ENCODE results near the gene CAMTA1. TPM values are rescaled to one million over a fixed set of nuclear protein-coding genes. Genes with fewer than 3 reads are reported as not detected.

CAMTA1 gene
- total RNA-seq, 1 experiment from 2014 or later = 102 TPM

DNA sequence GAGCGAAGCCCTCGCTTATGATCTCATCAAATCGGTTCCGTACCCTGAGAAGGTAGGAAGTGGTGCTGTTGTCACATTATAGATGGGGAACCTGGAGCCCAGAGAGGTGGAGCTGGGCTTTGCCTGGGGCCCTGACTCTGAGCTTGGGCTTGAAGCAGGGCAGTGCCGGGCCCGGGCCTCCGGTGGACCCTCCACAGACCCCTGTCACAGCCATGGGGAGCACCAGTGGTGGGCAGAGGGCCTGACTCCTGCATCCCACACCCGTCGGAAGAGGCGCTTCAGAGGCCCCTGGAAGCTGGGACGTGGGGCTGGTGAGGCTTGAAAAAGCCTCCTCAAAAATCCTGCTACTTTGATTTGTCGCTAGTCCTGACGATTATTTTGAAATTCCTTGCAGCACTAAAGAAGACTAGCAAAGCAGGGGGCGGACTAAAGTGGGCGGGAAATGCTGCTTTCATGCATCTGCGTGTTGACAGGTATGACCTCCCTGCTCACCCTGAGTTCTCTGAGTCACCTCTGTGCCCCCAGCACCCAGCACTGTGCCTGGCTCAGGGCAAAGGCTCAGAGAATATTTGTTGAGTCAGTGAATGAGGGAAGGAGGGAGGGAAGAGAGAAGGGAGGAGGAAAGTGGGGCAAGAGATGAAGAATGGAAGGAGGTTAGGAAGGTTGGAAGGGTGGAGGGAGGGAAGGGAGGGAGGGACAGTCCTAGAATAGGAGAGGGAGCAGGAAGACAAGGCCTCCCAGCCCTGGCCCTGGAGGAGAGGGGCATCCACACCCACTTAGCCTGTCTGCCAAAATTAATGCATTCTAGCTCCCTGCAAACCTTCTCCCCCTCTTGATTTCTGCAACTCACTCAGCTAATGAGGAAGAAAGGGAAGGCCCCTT, 723.0 kb downstream of the CAMTA1 start:
- DNase-seq (ENCODE audit: low read depth) = no peak
- in situ Hi-C loops (cut with HindIII; ENCODE audit: low pct_unique_long_range_greater_than_20kb, low sequenced_read_pairs) = no loop called here

DNA sequence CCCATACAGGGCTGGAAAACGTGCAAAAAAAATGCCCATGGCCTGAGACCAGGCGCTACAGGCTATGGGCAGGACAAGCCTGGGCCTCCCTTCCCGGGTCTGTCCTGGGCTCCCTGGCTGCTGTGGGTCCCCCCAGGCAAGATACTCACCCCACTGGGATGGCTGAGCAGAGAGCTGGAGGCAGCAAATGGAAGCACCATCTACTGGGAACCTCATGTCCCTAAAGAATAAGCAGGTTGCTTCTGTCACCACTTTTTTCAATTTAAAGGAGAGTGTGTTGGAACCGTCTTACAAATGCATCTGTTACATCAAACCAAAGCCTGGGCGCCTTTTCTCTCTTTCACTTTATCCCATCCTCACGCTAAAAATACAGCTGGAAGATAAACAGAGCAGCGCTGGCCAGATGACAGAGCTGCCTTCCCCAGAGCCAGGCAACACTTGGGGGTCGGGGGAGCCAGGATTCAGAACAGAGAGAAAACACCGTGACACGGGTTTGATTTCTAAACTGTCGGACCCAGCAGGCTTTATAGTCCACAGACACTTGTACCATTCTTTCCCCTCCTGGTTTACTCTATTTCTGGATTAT, 723.8 kb downstream of the CAMTA1 start:
- in situ Hi-C loops (cut with HindIII; ENCODE audit: low pct_unique_long_range_greater_than_20kb, low sequenced_read_pairs) = no loop called here

DNA sequence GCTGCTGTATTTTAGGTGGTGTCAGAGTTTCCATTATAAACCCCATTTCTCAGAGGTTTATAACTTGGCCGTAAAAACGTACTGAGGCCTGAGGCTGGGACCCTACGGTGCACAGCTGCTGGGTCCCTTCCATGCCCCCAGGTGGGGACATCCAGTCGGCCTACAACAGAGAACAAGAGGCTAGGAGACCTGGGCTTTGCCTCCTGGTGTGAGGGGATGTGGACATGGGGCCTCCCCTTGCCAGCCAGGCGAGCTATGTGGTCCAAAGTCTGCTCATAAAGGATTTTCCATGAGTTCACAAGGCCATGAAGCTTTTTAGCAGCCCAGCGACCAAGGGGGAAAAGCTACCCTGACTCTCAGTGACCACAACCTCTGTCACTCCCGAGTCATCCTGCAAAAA, 724.3 kb downstream of the CAMTA1 start:
- no peak for DNase-seq (ENCODE audit: low read depth)
- in situ Hi-C loops (cut with HindIII; ENCODE audit: low pct_unique_long_range_greater_than_20kb, low sequenced_read_pairs) = no loop called here

More for the DNA sequence above, 723.8 kb downstream of the CAMTA1 start:
- no peak for DNase-seq (ENCODE audit: low read depth)

- no peak for DNase-seq (ENCODE audit: low read depth)
Measured at GRCh38 chr1:7510389-7510931, 725.2 kb downstream of the CAMTA1 start.

GRCh38 chr1:7511381-7511780, 726.1 kb downstream of the CAMTA1 start:
- DNase-seq (ENCODE audit: low read depth) = no peak
- in situ Hi-C loops (cut with HindIII; ENCODE audit: low pct_unique_long_range_greater_than_20kb, low sequenced_read_pairs) = no loop called here

More at GRCh38 chr1:7510389-7510931, 725.2 kb downstream of the CAMTA1 start:
- in situ Hi-C loops (cut with HindIII; ENCODE audit: low pct_unique_long_range_greater_than_20kb, low sequenced_read_pairs) = no loop called here

- in situ Hi-C loops (cut with HindIII; ENCODE audit: low pct_unique_long_range_greater_than_20kb, low sequenced_read_pairs) = no loop called here
- DNase-seq (ENCODE audit: low read depth) = no peak
Measured at GRCh38 chr1:7513081-7513480, 727.8 kb downstream of the CAMTA1 start.

- in situ Hi-C loops (cut with HindIII; ENCODE audit: low pct_unique_long_range_greater_than_20kb, low sequenced_read_pairs) = no loop called here
- no peak for DNase-seq (ENCODE audit: low read depth)
Measured at GRCh38 chr1:7515175-7515574, 729.9 kb downstream of the CAMTA1 start.

GRCh38 chr1:7515904-7516303, 730.6 kb downstream of the CAMTA1 start:
- in situ Hi-C loops (cut with HindIII; ENCODE audit: low pct_unique_long_range_greater_than_20kb, low sequenced_read_pairs) = no loop called here
- no peak for DNase-seq (ENCODE audit: low read depth)

GRCh38 chr1:7516341-7516740, 731.1 kb downstream of the CAMTA1 start:
- no peak for DNase-seq (ENCODE audit: low read depth)
- in situ Hi-C loops (cut with HindIII; ENCODE audit: low pct_unique_long_range_greater_than_20kb, low sequenced_read_pairs) = no loop called here

DNA sequence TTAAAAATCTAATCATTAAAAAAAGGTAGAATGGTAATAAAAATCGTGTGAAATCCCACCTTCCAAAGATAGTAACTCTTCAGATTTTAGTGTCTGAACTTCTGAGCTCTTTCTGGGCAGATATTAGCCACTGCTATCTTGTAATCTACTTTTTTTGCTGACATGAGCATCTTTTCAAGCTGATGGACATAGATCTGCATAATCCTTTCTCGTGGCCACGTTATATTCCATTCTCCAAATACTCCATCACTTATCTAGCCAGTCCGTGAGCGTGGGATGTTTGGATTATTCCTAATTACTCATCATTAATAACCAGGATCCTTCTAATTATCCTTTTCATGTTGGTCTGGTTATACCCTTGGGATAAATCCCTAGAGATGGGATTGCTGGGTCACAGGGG, 731.7 kb downstream of the CAMTA1 start:
- no peak for DNase-seq (ENCODE audit: low read depth)
- in situ Hi-C loops (cut with HindIII; ENCODE audit: low pct_unique_long_range_greater_than_20kb, low sequenced_read_pairs) = no loop called here

DNA sequence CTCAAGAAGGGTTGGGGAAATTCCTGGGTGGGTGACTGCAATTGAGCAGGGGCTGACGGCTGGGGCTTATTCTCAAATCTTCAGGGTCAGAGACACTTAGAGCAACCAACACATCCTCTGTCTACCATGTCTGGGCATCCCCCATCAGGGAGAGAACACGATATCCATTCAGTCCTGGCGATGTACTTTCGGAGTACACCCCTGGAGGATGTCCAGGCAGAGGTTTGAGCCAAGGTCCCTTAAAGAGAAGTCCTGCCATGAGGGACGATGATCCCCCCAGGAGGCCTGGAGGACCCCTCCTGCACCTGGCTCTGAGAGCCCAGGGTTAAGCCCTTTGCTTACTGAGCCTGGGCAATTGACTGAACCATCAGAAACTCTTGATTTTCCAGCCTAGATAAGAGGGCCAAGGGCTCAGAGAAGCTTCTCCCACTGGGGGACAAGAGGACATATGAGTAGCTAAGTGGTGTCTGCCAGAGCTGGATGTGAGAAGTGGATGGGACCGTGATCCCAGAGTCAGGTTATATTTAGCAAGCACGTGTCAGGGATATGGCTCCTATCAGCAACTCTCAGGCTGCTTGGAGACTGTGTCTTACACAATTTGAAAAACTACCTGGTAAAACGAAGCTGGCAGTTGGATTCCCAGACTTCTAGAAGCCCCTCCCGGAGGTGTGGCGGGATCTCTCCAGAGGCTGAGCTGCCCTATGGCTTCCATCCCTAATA, 732.5 kb downstream of the CAMTA1 start:
- in situ Hi-C loops (cut with HindIII; ENCODE audit: low pct_unique_long_range_greater_than_20kb, low sequenced_read_pairs) = no loop called here
- no peak for DNase-seq (ENCODE audit: low read depth)

GRCh38 chr1:7518411-7518810, 733.2 kb downstream of the CAMTA1 start:
- in situ Hi-C loops (cut with HindIII; ENCODE audit: low pct_unique_long_range_greater_than_20kb, low sequenced_read_pairs) = no loop called here

DNA sequence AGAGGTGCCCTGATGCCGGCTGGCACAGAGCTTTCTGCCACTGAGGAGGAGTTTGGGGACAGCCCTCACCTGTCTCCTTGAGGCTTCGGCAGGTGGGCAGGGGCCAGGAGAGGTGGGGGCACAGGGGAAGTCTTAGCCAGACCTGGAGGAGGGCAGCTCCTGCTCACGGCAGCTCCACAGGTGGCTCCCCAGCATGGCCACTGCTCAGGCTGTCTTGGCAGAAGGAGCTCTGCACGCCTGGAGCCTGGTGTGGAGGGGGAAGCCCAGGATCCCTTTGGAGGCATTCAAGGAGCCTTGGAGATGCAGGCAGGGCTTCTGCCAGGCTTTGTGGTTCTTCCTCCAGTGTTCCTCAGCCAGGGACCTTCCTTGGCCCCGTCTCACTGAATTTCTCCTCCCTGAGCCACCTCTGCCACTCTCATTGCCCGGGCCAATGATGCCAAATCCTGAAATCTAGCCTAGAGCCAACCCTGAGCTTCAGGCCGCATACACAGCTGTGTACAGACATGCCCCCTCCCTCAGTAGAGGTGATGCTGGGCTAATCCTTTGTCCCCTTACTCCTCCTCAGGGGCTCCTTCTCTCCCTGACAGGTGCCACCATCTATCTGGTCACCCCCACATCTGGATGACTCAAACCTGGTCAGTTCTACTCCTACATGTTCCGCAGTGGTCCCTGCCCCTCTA, 734.1 kb downstream of the CAMTA1 start:
- no peak for DNase-seq (ENCODE audit: low read depth)
- in situ Hi-C loops (cut with HindIII; ENCODE audit: low pct_unique_long_range_greater_than_20kb, low sequenced_read_pairs) = no loop called here

More at GRCh38 chr1:7518411-7518810, 733.2 kb downstream of the CAMTA1 start:
- DNase-seq (ENCODE audit: low read depth) = no peak

GRCh38 chr1:7519861-7520395, 734.7 kb downstream of the CAMTA1 start:
- in situ Hi-C loops (cut with HindIII; ENCODE audit: low pct_unique_long_range_greater_than_20kb, low sequenced_read_pairs) = no loop called here
- DNase-seq (ENCODE audit: low read depth) = no peak

- no peak for DNase-seq (ENCODE audit: low read depth)
- in situ Hi-C loops (cut with HindIII; ENCODE audit: low pct_unique_long_range_greater_than_20kb, low sequenced_read_pairs) = no loop called here
Measured at GRCh38 chr1:7520496-7520895, 735.2 kb downstream of the CAMTA1 start.

GRCh38 chr1:7524341-7525337, 739.4 kb downstream of the CAMTA1 start:
- in situ Hi-C loops (cut with HindIII; ENCODE audit: low pct_unique_long_range_greater_than_20kb, low sequenced_read_pairs) = no loop called here
- no peak for DNase-seq (ENCODE audit: low read depth)

All from Caki2 (cell line).